GM19463 (cell line): ENCODE results near the gene CLMN.

Experiments used
- ATAC-seq: cut with Tn5 transposase; IDR thresholded peaks from one replicate; pipeline ENCODE4 v1.9.1; 2021; ENCODE audit warnings: mild to moderate bottlenecking, moderate library complexity; ENCODE audit not compliant: unreplicated experiment

Gene CLMN

GRCh38 chr14:95174184-95174792 is 145.4 kb downstream of the CLMN start:
- ATAC-seq = no peak

- ATAC-seq = no peak
Measured at GRCh38 chr14:95173518-95173917, 146.2 kb downstream of the CLMN start.

- no peak for ATAC-seq
Measured at GRCh38 chr14:95167177-95167576, 152.5 kb downstream of the CLMN start.

- ATAC-seq = no peak
Measured at GRCh38 chr14:95165517-95165916, 154.2 kb downstream of the CLMN start.

DNA sequence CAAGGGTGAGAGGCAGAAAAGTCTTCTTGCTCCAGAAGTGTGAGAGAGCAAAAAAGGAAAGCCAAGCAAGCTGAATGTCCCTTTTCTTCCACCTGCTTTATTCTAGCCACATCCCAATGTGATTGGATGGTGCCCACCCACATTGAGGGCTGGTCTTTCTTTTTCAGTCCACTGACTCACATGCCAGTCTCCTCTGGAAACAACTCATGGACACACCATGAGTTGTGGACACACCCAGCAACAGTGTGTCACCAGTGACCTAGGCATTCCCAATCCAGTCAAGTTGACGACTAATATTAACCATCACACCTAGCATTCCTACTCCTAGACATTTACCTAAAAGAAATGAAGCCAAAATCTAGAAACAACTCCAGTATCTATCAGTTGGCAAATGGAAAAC is 155.2 kb downstream of the CLMN start:
- ATAC-seq = no peak

GRCh38 chr14:95163666-95164065 is 156.0 kb downstream of the CLMN start:
- no peak for ATAC-seq

DNA sequence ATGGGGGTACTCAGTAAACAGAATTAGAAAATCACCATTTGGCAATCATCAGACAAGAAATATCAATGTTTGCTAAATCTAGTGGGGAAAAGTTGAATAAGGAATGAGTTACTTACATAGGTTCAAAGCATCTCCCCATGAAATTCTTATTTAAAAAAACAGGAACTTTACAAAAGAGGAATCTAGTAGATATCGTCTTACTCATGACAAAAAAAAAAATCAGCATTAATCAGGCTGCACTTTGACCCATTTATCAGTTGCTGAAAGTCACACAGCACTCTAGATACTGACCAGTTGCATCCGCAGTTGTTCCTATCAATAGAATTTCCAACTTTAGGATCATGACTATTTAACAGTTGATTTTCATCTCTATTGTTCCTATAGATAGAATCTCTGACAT is 156.6 kb downstream of the CLMN start:
- ATAC-seq = no peak

DNA sequence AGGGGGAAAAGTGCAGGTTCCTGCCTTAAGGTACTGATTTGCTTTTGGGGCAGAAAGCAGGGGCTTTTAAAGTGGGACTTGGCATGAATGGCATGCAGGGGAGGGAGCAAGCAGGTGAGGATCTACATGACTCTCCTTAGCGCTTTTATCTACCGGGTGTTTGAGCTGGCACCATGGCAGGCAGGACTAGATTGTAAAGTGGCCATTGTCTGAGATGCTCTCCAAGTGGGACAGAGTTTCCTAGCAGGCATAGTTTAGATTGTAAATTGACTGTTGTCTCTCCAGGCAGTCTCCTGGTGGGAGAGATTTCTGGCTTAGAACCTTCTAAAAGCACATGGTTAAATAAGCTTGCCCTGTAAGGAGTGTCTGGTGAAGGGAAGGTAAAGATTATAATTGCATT is 157.1 kb downstream of the CLMN start:
- no peak for ATAC-seq

DNA sequence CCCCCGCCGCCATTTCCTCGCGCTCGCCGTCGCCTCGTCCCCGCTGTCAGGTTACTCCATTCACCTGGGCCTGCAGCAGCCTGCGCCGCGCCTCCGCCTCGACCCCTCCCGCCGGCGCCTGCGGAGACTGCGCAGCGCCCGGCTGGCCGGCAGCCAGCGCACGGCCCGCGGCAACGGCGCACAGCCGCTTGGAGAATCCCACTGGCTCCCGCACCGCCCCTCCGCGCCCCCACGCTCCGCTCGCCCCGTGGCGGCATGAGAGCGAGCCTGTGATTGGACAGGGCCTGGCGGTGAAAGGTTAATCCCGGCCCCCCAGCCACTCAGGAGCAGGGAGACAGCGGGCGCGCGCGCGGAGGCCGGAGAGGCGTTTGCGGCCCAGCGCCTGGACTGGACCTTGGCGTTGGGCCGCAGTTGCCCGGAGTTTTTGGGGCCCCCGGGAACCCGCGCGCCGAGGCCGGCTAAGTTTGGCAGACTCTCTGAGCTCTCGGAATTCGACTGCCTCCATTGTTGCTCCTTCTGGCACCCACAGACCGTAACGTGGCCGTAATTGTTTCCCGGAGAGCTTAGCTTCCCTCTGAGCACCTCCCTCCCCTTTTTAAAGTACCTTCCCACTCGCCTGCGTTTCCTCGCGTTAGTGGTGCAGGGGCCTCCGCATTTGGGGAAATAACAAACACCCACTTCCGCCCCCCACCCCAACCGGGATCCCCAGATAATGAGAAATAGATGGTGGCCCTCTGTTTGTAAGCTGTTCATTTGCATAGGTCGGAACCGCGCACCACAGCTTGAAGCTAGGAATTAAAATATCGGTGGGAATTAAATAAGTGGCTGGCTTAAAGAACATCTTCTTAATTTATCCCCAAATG is 162.2 kb downstream of the CLMN start, which contains the start of gene DICER1:
Gene DICER1 (minus strand): TSS at position 203 of the 863 bp plus-strand sequence. CDS start 24,071 bp downstream, outside the sequence.
- peak; percentile 74 for ATAC-seq

- ATAC-seq = peak; percentile 23
Measured at GRCh38 chr14:95157048-95157326, 162.7 kb downstream of the CLMN start.

- peak; percentile 26 for ATAC-seq
Measured at GRCh38 chr14:95156161-95157047, 163.3 kb downstream of the CLMN start.

GRCh38 chr14:95155045-95155444 is 164.7 kb downstream of the CLMN start:
- no peak for ATAC-seq

- no peak for ATAC-seq
Measured at GRCh38 chr14:95153866-95154265, 165.8 kb downstream of the CLMN start.

DNA sequence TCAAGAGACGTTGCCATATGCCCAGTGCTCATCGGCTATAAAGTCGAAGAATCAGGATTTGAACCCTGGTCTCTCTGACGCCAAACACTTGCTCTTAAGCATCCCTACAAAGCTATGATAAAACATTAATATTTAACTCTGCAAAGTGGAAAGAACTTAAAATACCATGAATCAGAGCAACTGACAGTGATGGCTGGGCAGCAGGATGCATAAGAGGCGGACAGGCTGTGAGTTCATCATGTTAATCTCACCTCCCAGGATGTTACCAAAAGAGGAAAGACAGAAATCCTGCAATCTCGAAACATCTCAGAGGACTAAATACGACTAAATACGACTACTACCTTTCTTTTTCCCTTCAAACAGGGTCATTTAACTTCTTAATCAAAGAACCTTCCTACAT is 168.1 kb downstream of the CLMN start:
- no peak for ATAC-seq

DNA sequence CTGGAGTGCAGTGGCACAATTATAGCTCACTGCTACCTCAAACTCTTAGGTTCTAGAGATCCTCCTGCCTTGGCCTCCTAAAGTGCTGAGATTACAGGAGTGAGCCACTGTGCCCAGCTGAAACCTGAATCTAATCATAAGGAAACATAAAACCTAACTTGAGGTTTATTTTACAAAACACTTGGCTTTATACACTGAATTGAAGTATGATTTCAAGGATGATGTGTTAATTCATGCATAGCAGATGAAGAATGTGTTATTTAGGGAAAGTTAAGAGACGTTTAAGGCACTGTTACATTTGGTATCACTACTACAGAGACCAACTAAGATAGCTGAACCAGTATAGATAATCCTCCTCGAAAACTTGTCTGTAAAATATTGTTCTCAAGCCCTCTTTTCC is 168.8 kb downstream of the CLMN start:
- ATAC-seq = no peak

DNA sequence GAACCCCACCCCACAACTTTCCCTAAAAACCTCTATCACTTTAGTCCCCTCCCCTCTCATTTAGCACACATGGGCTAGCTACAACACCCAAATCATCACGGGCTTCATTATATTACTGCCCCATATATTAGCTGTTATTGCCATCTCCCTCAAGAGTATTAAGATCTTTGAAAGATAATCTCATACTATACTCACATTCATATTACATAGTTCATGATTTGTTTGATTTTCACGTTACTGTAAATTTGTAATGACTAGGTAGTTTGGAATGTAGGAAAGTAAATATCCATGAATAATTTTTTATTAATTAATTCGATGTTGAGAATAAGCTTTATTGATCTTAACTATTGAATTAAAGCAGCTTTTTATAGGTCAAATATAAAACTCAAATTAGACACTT is 170.3 kb downstream of the CLMN start:
- ATAC-seq = no peak

DNA sequence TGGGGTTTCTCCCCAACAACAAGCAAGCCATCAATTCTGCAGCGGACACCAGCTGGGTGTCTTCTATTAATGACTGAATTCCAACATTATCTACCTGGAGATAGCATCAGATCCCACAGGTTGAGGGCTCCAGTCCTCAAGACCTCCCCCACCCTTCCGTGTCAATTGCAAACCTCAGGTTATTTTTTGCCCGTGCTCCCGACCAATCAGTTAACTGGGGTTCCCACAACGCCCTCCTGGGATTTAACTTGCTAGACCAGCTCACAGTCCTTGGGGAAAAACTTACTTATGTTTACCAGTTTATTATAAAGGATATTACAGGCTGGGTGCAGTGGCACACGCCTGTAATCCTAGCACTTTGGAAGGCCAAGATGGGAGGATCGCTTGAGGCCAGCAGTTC is 172.1 kb downstream of the CLMN start:
- no peak for ATAC-seq

DNA sequence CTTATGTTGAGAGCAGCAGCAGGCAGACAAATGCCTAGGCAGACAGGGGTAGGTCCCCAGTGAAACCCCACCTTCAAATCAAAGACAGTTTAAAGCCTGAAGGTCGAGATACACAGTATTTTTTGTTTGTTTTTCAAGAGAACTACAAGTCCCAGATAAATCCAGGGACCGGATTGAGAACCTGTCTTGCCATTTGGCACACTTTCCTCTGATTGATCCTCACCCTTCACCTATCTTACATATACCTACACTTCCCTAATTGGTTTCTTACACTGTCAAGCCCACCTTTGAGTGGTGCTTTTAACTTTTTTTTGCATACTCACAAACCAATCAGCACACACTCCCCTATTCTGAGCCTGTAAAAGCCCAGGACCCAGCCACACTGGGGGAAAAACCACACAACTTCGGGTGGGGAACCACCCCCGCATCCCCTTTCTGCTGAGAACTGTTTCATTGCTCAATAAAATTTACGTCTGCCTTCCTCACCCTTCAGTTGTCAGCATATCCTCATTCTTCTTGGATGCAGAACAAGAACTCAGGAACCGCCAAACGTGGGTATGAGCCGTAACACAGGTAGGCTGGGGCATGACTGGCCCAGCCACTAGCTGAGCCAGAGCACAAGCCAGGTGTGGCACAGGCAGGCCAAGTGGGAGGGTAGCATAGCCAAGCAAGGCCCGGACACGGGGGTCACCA is 173.5 kb downstream of the CLMN start:
- ATAC-seq = no peak

GRCh38 chr14:95144849-95145248 is 174.9 kb downstream of the CLMN start:
- no peak for ATAC-seq

- no peak for ATAC-seq
Measured at GRCh38 chr14:95143808-95144620, 175.7 kb downstream of the CLMN start.
